GM23338 (cell line): Measurements from ENCODE around the gene B4GALT3. TPM values are rescaled to one million over a fixed set of nuclear protein-coding genes. Genes with fewer than 3 reads are reported as not detected.

Experiments used
- ATAC-seq: fragments of 200-7000 bp; cut with Tn5 transposase; 3 replicates; pipeline ENCODE4 v1.9.1; 2020
- DNase-seq: peaks from one replicate; pipeline ENCODE4 v3.0.0-alpha.2; 2015; ENCODE audit warnings: low spot score
- H2AFZ ChIP-seq: fragments of 200-600 bp; sonication (generic); 2 replicates; pipeline ENCODE4 v1.8.0; 2016; ENCODE audit warnings: antibody characterized with exemption, mild to moderate bottlenecking, moderate library complexity
- H3F3A ChIP-seq: fragments of 200-600 bp; sonication (generic); replicated peaks from 2 replicates; pipeline ENCODE4 v1.8.0; 2017; ENCODE audit warnings: antibody characterized with exemption, mixed run types, low read depth
- H3K27ac ChIP-seq: fragments of 200-600 bp; sonication (generic); 2 replicates; pipeline ENCODE4 v1.6.1; 2016; ENCODE audit warnings: low read depth
- H3K27me3 ChIP-seq: fragments of 200-600 bp; sonication (generic); 2 replicates; pipeline ENCODE4 v1.8.0; 2016; ENCODE audit warnings: mild to moderate bottlenecking, mixed run types, moderate library complexity; ENCODE audit not compliant: insufficient read depth
- H3K36me3 ChIP-seq: fragments of 200-600 bp; sonication (generic); 2 replicates; pipeline ENCODE4 v1.8.0; 2016; ENCODE audit warnings: mild to moderate bottlenecking; ENCODE audit not compliant: insufficient read depth
- H3K4me1 ChIP-seq: fragments of 200-600 bp; sonication (generic); 2 replicates; pipeline ENCODE4 v1.8.0; 2016; ENCODE audit warnings: mild to moderate bottlenecking, moderate library complexity; ENCODE audit not compliant: insufficient read depth
- H3K4me2 ChIP-seq: fragments of 200-600 bp; sonication (generic); 2 replicates; pipeline ENCODE4 v1.7.1; 2017; ENCODE audit warnings: mixed run types
- H3K4me3 ChIP-seq: fragments of 200-600 bp; sonication (generic); 2 replicates; pipeline ENCODE4 v1.6.1; 2016; ENCODE audit warnings: mixed run types
- H3K79me2 ChIP-seq: fragments of 200-600 bp; sonication (generic); replicated peaks from 2 replicates; pipeline ENCODE4 v1.8.0; 2017; ENCODE audit warnings: mild to moderate bottlenecking; ENCODE audit not compliant: insufficient read depth
- H3K9me2 ChIP-seq: fragments of 200-600 bp; sonication (generic); 2 replicates; pipeline ENCODE4 v1.8.0; 2017; ENCODE audit not compliant: insufficient read depth
- H4K20me1 ChIP-seq: fragments of 200-600 bp; sonication (generic); replicated peaks from 2 replicates; pipeline ENCODE4 v1.8.0; 2017; ENCODE audit warnings: mild to moderate bottlenecking; ENCODE audit not compliant: insufficient read depth
- H3K27ac Mint-ChIP-seq: 2 replicates; pipeline ENCODE4 v1.8.0; 2020; ENCODE audit warnings: inconsistent platforms, mild to moderate bottlenecking, moderate library complexity, mixed read lengths
- H3K27me3 Mint-ChIP-seq: 3 replicates; pipeline ENCODE4 v1.8.0; 2022; ENCODE audit warnings: low read depth, mild to moderate bottlenecking, moderate library complexity, mixed read lengths, inconsistent platforms; ENCODE audit not compliant: insufficient read depth, poor library complexity
- H3K36me3 Mint-ChIP-seq: 3 replicates; pipeline ENCODE4 v1.8.0; 2021; ENCODE audit warnings: low read depth, mild to moderate bottlenecking, inconsistent platforms, moderate library complexity, mixed read lengths
- H3K4me1 Mint-ChIP-seq: 3 replicates; pipeline ENCODE4 v1.8.0; 2020; ENCODE audit warnings: mild to moderate bottlenecking, inconsistent platforms, mixed read lengths
- H3K4me3 Mint-ChIP-seq: 3 replicates; pipeline ENCODE4 v1.8.0; 2021; ENCODE audit warnings: moderate library complexity, mild to moderate bottlenecking, inconsistent platforms, mixed read lengths
- H3K9me3 Mint-ChIP-seq: 3 replicates; pipeline ENCODE4 v1.8.0; 2020; ENCODE audit warnings: moderate library complexity, mild to moderate bottlenecking, inconsistent platforms, mixed read lengths
- CREB1 ChIP-seq: fragments of 250-450 bp; sonication (Bioruptor Pico); IDR thresholded peaks from 2 replicates; pipeline ENCODE4 v1.5.0; 2020; ENCODE audit warnings: low read depth, mild to moderate bottlenecking, moderate library complexity
- EZH2 ChIP-seq: fragments of 200-600 bp; sonication (generic); IDR thresholded peaks from one replicate; pipeline ENCODE4 v1.8.0; 2017; ENCODE audit warnings: antibody characterized with exemption, mild to moderate bottlenecking, low read depth; ENCODE audit not compliant: unreplicated experiment
- EZH2phosphoT487 ChIP-seq: fragments of 200-600 bp; sonication (generic); IDR thresholded peaks from one replicate; pipeline ENCODE4 v1.8.1; 2018; ENCODE audit warnings: antibody characterized with exemption; ENCODE audit not compliant: unreplicated experiment
- JUNB ChIP-seq: IDR thresholded peaks from one replicate; pipeline ENCODE4 v1.6.1; 2016; ENCODE audit warnings: antibody characterized with exemption; ENCODE audit not compliant: unreplicated experiment
- NANOG ChIP-seq: IDR thresholded peaks from 2 replicates; pipeline ENCODE4 v1.6.1; 2016; ENCODE audit warnings: antibody characterized with exemption, borderline replicate concordance
- polyA plus RNA-seq: library from polyadenylated mRNA; unstranded; fragments of >200 nt; fragmentation: Nextera tagmentation; extraction: Ambion mirVana; gene quantifications from 2 replicates; pipeline ENCODE4 v1.2.1, GENCODE V29; 2016
- total RNA-seq: library from RNA; depleted of rRNA; stranded (reverse); fragments of >200 nt; shearing (Covaris generic); gene quantifications from 2 replicates; pipeline ENCODE4 v1.2.3, GENCODE V29; 2014
- TF ChIP-seq, protein P1 (sequence below): IDR thresholded peaks from one replicate; pipeline ENCODE4 v1.6.1; 2018; ENCODE audit warnings: antibody characterized with exemption; ENCODE audit not compliant: unreplicated experiment
- TF ChIP-seq, protein P2 (sequence below), 2 experiments: fragments of 200-600 bp in 1 of 2; sonication (generic) in 1 of 2; conservative IDR thresholded peaks; 2 replicates each; pipeline versions ENCODE4 v1.5.1 to v1.6.1; 2016 to 2017; ENCODE audit warnings: antibody characterized with exemption in 2 of 2, low read depth in 2 of 2, mild to moderate bottlenecking in 2 of 2, moderate library complexity in 1 of 2

B4GALT3 gene
- total and polyA plus RNA-seq, 2 experiments from 2014 or later, result 24.2 to 35.8 TPM

DNA sequence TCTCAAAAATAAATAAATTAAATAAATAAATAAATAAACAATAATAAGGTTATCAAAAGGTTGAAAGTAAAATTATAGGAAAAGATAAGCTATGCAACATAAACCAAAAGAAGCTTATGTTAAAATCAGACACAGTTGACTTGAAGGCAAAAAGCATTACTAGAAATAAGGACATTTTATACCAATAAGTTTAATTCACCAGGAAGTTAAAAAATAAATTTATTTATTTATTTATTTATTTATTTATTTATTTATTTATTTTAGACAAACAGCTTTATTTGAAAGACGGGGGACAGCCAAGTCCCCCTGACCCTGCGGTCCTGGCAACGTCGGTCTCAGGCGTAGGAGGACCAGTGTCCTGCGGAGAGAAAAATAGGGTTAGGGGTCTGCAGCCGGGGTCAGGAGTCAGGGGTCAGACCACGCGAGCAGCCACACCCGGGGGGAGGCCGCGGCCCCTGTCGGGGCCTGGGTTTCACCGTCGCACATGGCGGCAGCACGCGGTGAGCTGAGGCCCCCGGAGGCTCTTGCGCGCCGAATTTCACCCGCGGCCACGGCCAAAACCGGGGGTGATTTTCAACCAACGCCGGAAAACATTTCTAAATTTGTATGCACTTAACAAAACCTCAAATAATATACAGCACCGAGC, 36.4 kb downstream of the B4GALT3 start (continued):
- TF ChIP-seq, protein P1, sequence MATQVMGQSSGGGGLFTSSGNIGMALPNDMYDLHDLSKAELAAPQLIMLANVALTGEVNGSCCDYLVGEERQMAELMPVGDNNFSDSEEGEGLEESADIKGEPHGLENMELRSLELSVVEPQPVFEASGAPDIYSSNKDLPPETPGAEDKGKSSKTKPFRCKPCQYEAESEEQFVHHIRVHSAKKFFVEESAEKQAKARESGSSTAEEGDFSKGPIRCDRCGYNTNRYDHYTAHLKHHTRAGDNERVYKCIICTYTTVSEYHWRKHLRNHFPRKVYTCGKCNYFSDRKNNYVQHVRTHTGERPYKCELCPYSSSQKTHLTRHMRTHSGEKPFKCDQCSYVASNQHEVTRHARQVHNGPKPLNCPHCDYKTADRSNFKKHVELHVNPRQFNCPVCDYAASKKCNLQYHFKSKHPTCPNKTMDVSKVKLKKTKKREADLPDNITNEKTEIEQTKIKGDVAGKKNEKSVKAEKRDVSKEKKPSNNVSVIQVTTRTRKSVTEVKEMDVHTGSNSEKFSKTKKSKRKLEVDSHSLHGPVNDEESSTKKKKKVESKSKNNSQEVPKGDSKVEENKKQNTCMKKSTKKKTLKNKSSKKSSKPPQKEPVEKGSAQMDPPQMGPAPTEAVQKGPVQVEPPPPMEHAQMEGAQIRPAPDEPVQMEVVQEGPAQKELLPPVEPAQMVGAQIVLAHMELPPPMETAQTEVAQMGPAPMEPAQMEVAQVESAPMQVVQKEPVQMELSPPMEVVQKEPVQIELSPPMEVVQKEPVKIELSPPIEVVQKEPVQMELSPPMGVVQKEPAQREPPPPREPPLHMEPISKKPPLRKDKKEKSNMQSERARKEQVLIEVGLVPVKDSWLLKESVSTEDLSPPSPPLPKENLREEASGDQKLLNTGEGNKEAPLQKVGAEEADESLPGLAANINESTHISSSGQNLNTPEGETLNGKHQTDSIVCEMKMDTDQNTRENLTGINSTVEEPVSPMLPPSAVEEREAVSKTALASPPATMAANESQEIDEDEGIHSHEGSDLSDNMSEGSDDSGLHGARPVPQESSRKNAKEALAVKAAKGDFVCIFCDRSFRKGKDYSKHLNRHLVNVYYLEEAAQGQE, result no peak

DNA sequence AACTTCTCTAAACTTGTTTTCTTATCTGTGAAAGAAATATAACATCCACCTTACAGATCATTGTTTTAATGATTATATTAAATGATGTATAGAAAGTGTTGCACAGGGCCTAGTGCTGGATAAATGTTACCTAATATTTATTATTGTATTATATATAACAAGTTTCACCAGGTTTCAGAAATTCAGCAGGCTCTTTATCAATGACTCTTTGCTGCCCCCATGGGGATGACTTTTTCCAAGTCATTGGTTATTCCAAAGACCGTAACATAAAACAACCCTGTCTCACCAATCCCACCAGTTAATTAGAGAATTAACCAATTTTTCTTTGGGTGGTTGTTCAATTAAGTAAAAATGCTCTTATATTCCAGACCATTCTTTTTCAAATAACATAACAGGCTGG, 37.5 kb downstream of the B4GALT3 start:
- Mint-ChIP-seq H3K4me1 (peaks cover 4% of the 10 kb centered on the region; the same call in 2 of the 3 replicates), H3K27me3 (no peaks in the 10 kb centered on the region), H3K9me3 (no peaks in the 10 kb centered on the region), H3K27ac (no peak overlapping the region), H3K36me3 (no peaks in the 10 kb centered on the region), H3K4me3 (no peak overlapping the region)
- Histone ChIP-seq H3K79me2 (peaks cover 12% of the 10 kb centered on the region), H3K36me3 (no peaks in the 10 kb centered on the region), H3K27me3 (no peaks in the 10 kb centered on the region), H3K4me1 (peaks cover 8% of the 10 kb centered on the region; the same call in 1 of the 2 replicates), H3K4me3 (no peak overlapping the region), H2AFZ (no peak overlapping the region), H3K27ac (peak overlapping the region; percentile 4; the same call in 1 of the 2 replicates), H3K4me2 (no peak overlapping the region), H3K9me2 (no peaks in the 10 kb centered on the region), H4K20me1 (no peaks in the 10 kb centered on the region; the same call in 1 of the 2 replicates), H3F3A (no peaks in the 10 kb centered on the region; the same call in 1 of the 2 replicates)
- DNase-seq (peak; percentile 81), ATAC-seq (peak; percentile 64)
- TF ChIP-seq EZH2, result no peak
- TF ChIP-seq, protein P2, sequence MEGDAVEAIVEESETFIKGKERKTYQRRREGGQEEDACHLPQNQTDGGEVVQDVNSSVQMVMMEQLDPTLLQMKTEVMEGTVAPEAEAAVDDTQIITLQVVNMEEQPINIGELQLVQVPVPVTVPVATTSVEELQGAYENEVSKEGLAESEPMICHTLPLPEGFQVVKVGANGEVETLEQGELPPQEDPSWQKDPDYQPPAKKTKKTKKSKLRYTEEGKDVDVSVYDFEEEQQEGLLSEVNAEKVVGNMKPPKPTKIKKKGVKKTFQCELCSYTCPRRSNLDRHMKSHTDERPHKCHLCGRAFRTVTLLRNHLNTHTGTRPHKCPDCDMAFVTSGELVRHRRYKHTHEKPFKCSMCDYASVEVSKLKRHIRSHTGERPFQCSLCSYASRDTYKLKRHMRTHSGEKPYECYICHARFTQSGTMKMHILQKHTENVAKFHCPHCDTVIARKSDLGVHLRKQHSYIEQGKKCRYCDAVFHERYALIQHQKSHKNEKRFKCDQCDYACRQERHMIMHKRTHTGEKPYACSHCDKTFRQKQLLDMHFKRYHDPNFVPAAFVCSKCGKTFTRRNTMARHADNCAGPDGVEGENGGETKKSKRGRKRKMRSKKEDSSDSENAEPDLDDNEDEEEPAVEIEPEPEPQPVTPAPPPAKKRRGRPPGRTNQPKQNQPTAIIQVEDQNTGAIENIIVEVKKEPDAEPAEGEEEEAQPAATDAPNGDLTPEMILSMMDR (conservative IDR thresholded peaks at IDR 0.05; ENCODE audit: low read depth in 2 of 2), result peak; percentile 62 to 65

DNA sequence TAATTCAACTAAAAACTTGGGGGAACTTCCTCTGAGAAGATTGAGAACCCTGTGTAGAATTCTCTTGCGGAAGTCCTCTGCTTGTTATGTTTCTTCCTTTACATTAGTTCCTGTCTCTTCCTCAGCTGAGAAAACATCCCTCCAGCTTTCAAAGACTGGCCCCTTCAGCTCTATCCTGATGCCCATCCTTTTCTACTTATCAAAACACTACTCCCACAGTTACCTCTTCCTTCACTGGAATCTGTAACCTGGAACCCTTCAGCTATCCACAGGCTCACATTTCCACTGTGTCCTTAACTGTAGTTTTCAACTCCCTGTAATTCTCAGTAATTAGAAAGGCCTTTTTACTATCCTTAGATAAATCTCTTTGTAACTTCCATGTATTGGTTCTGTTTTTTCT, 38.9 kb downstream of the B4GALT3 start:
- H3K9me2 ChIP-seq, result no peaks in the 10 kb centered on the region
- no peaks in the 10 kb centered on the region for H3K36me3 ChIP-seq
- no peak overlapping the region for H2AFZ ChIP-seq
- no peak overlapping the region for H3K4me3 ChIP-seq
- H3K4me1 ChIP-seq, result peaks cover 17% of the 10 kb centered on the region
- ATAC-seq (no peak), DNase-seq (no peak)
- H4K20me1 ChIP-seq, result no peaks in the 10 kb centered on the region; the same call in 1 of the 2 replicates
- H3K27me3 ChIP-seq, result no peaks in the 10 kb centered on the region
- H3K79me2 ChIP-seq, result peaks cover 25% of the 10 kb centered on the region
- Mint-ChIP-seq H3K9me3 (no peaks in the 10 kb centered on the region), H3K4me1 (peaks cover 4% of the 10 kb centered on the region; the same call in 2 of the 3 replicates), H3K36me3 (no peaks in the 10 kb centered on the region), H3K27ac (no peak overlapping the region), H3K4me3 (no peak overlapping the region), H3K27me3 (no peaks in the 10 kb centered on the region)
- TF ChIP-seq NANOG, result no peak
- no peak for TF ChIP-seq EZH2phosphoT487
- TF ChIP-seq CREB1, result no peak
- TF ChIP-seq JUNB, result no peak
- H3F3A ChIP-seq, result peaks cover 6% of the 10 kb centered on the region
- no peak overlapping the region for H3K4me2 ChIP-seq
- H3K27ac ChIP-seq, result no peak overlapping the region
